Medulla oblongata (tissue), 1 donor: ENCODE measurements around the gene SIN3B.

Source experiments
- DNase-seq: peaks from one replicate; pipeline ENCODE4 v3.0.0-alpha.2; 2015; ENCODE audit errors: extremely low spot score

The SIN3B gene

DNA sequence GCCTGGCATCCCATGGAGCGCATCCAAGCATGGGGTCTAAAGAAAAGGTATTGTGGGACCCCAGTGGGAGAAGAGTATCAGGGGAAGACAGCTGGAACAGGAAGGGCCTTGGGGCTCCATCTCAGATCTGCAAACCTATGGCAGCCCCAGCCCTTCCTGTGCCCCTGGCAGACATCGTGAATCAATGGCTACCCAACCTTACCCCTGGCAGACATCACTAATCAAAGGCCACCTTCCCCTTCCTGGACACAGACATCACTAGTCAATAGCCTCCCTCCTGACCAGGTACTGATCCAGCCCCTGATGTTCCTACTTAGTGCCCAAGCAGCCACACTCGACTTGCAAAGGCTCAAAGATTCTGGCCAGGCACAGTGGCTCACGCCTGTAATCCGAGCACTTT lies 75.4 kb downstream of the SIN3B start:
- no peak for DNase-seq

- DNase-seq, result no peak
Measured at GRCh38 chr19:16908759-16909158, 79.6 kb downstream of the SIN3B start.

DNA sequence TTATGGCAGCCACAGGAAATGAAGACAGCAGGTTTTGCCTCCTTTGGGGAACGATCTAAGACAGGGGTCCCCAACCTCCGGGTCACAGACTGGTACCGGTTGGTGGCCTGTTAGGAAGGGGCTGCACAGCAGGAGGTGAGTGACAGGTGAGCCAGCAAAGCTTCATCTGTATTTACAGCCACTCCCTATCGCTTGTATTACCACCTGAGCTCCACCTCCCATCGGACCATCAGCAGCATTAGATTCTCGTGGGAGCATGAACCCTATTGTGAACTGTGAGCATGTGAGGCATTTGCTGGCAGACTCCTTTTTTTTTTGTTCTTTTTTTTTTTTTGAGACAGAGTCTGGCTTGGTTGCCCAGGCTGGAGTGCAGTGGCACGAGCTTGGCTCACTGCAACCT lies 81.8 kb downstream of the SIN3B start:
- DNase-seq, result no peak

DNA sequence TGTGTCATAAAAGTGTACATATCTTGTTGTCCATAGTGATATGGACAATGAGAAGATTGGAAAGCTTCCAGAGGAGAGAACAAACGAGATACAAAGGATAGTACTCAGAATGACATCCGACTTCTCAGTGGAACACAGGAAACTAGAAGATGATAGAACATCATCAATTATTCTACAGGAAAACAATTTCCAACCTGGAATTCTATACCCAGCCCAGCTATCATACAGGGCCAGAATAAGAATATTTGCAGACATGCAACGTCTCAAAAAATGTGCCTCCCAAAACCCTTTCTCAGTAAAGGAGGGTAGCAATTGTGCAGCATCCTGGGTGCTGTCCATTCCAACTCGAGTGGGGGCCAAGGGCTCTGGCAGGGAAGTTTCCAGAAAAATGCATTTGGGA lies 83.6 kb downstream of the SIN3B start:
- no peak for DNase-seq

DNA sequence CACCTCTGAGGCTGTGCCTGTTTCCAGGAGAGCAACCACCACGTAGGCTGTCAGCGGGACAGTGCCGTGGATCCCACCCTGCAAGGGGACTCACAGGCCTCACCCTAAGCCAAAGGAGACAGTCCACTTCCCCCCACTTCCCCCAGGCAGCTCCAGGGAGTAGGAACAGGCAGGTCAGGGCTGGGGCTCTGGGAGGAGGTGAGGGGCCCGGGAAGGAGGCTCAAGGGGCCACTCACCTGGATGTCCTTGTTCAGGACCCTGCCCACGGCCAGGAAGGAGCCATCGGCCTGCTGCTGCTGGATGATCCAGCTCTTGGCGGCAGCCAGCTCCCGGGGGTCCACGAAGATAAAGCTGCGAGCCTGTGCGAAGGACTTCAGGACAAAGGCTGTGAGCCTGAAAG lies 85.2 kb downstream of the SIN3B start:
- DNase-seq, result no peak

GRCh38 chr19:16915135-16915534 lies 85.9 kb downstream of the SIN3B start:
- DNase-seq, result no peak

DNA sequence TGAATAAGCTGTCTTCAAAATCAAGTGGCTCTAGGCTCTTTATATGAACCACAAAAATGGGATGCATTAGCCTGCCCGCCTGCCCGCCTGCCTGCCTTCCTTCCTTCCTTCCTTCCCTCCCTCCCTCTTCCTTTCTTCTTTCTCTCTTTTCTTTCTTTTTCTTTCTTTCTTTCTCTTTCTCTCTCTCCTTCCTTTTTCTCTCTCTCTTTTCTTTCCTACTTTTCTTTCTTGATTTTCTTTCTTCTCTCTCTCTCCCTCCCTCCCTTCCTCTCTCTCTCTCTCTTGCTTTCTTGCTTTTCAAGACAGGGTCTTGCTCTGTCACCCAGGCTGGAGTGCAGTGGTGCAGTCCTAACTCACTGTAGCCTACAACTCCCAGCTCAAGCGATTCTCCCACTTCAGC lies 86.5 kb downstream of the SIN3B start:
- DNase-seq, result no peak

DNA sequence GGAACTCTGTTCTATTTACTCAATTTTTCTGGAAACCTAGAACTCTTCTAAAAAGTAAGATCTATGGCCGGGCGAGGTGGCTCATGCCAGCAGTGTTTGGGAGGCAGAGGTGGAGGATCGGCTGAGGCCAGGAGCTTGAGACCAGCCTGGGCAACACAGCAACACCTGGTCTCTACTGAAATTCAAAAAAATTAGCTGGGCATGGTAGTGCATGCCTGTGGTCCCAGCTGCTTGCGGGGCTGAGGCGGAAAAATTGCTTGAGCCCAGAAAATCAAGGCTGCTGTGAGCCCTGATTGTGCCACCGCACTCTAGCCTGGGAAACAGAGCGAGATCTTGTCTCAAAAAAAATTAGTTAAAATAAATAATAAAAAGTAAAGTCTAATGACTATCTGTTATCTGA lies 88.2 kb downstream of the SIN3B start:
- no peak for DNase-seq

DNA sequence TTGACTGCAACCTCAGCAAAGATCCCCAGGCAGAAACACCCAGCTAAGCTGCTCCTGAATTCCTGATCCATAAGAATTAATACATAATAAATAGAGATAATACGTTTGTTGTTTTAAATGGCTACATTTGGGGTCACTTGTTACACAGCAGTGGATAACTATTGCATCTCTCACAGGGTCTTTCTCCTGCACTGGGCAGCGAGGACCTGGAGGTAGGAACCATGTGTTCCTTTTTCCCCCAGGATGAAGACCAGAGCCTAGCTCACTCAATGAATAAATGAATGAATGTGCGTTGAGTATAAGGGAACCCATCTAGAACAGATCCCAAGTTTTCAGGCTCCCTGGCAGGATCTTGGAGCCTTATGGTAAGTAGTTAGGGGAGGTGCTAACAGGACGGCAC lies 90.3 kb downstream of the SIN3B start:
- DNase-seq, result no peak

DNA sequence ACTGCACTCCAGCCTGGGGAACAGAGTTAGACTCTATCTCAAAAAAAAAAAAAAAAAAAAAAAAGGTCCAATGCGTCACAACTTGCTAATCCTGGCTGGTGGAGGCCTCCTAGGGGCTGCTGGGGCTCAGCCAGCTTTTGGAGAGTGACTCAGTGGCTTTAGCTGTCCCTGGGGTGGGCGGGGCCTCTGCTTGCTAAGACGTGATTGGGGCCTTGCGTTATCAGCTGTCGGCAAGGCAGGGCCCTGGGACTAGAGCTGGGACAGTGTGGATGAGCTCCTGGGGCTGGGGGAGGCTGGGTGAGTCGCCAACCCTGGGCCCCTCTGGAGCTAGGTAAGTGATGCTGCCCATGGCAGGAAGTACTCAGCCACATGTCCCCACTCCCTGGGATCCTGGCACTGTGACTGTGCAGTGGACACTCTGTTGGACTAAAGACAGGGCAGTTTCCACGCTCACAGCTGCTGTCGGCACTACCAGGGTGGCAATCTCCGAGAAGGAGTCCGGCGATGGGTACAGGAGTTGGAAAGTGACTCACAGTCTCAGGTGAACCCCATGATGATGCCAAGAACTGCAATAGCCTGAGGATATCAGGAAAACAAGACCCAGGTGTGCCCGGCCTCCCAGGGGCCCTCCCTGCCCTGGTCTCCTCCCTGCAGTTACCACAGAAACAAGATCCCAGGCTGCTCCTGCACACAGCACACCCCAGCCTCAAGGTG lies 91.8 kb downstream of the SIN3B start:
- no peak for DNase-seq

GRCh38 chr19:16921766-16922591 lies 92.8 kb downstream of the SIN3B start:
- no peak for DNase-seq

GRCh38 chr19:16922592-16922934 lies 93.4 kb downstream of the SIN3B start:
- no peak for DNase-seq

DNA sequence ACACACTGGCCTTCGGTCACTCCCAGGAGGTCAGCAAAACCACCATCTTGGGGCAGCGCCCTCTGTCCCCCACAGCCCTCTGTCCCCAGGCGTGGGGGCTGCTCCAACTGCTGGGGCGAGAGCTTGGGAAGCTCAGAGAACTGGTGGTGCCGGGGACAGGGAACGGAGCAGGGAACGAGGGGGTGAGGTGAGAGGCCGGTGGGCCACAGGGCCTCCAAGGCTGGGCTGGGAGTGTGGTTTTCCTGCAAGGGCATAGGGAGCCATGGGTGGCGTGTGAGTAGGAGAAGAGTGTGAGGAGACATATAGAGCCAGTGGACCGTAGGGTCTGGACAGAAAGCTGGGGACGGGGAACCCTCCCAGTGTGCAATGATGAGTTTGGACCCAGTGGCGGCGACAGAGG lies 93.8 kb downstream of the SIN3B start:
- no peak for DNase-seq

GRCh38 chr19:16927883-16928282 lies 98.7 kb downstream of the SIN3B start:
- no peak for DNase-seq

DNA sequence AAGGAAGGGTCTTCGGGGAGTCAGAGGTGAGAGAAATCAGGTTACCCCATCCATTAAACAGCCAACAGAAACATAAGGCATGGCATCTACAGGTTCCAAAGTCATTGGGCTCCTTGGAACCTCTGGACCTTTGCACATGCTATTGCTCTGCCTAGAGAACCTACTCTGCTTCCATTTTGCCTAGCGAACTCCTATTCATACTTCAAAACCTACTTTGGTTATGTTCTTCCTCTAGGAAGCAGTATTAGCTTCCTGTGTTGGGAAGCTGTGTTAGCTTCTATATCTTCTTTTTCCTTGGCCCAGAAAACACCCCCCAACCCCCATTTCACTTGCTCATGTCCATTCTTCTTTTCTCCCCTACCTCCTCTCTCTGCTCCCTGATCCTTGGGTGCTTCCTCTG lies 99.2 kb downstream of the SIN3B start:
- DNase-seq, result no peak

DNA sequence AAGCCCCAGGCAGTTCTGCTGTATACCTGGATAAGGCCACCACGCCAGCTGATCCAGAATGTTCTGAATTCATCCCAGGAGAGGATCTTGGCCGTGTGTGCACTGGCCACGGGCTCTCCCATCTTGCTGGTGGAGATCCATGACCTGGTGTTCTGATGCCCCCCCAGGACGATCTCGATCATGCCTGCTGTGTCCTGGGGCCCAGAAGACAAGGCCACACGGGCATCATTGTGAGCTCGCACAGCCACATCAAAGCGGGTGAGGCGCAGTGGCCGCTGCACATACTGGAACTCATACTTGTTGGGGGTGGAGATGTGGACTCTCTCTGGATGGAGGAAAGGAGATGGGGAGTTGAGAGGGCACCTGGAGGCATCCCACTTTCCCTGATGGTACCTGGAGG lies 99.7 kb downstream of the SIN3B start:
- no peak for DNase-seq
